HG02840 (cell line): ENCODE results near the gene ZFYVE26.
"Not testable (repeated sequence)": the region's sequence is repeated elsewhere in the genome, so short reads cannot be mapped to it uniquely, and the experiment has no call there.

Source experiments
- ATAC-seq: cut with Tn5 transposase; IDR thresholded peaks from one replicate; pipeline ENCODE4 v1.9.1; 2021; ENCODE audit warnings: mild to moderate bottlenecking, moderate library complexity, moderate number of reproducible peaks; ENCODE audit not compliant: unreplicated experiment, low FRiP score

ZFYVE26 gene

GRCh38 chr14:67816326-67817002 lies at the start of gene ZFYVE26:
TSS of gene ZFYVE26 (minus strand) at chr14:67816590. CDS start at chr14:67815963, 627 bp downstream.
- ATAC-seq = peak; percentile 92

GRCh38 chr14:67863223-67863622 lies 46.8 kb upstream of the ZFYVE26 start:
- ATAC-seq = no peak

- no peak for ATAC-seq
Observed at GRCh38 chr14:67859169-67859749, 42.9 kb upstream of the ZFYVE26 start.

GRCh38 chr14:67857778-67858350 lies 41.5 kb upstream of the ZFYVE26 start:
- no peak for ATAC-seq

- ATAC-seq = no peak
Observed at GRCh38 chr14:67856827-67857226, 40.4 kb upstream of the ZFYVE26 start.

GRCh38 chr14:67853715-67854114 lies 37.3 kb upstream of the ZFYVE26 start:
- no peak for ATAC-seq

GRCh38 chr14:67852926-67853604 lies 36.7 kb upstream of the ZFYVE26 start:
- no peak for ATAC-seq

GRCh38 chr14:67851785-67852410 lies 35.5 kb upstream of the ZFYVE26 start:
- ATAC-seq = no peak

- no peak for ATAC-seq
Observed at GRCh38 chr14:67850066-67850830, 33.9 kb upstream of the ZFYVE26 start.

GRCh38 chr14:67846029-67846610 lies 29.7 kb upstream of the ZFYVE26 start:
- no peak for ATAC-seq

- no peak for ATAC-seq
Observed at GRCh38 chr14:67837011-67837624, 20.7 kb upstream of the ZFYVE26 start.

- ATAC-seq = no peak
Observed at GRCh38 chr14:67835596-67835995, 19.2 kb upstream of the ZFYVE26 start.

- no peak for ATAC-seq
Observed at GRCh38 chr14:67833403-67833802, 17.0 kb upstream of the ZFYVE26 start.

- ATAC-seq = no peak
Observed at GRCh38 chr14:67831113-67831512, 14.7 kb upstream of the ZFYVE26 start.

GRCh38 chr14:67821121-67821520 lies 4.7 kb upstream of the ZFYVE26 start:
- ATAC-seq = no peak

- no peak for ATAC-seq
Observed at GRCh38 chr14:67820428-67820971, 4.1 kb upstream of the ZFYVE26 start.

- peak; percentile 47 for ATAC-seq
Observed at GRCh38 chr14:67819563-67820421, 3.4 kb upstream of the ZFYVE26 start, which contains the start of gene RAD51B. TSS of gene RAD51B (plus strand) at chr14:67819779.

GRCh38 chr14:67818476-67818875 lies 2.1 kb upstream of the ZFYVE26 start:
- ATAC-seq = not testable (repeated sequence)
